ENCODE results near the gene MCC. TPM values are rescaled to one million over a fixed set of nuclear protein-coding genes. Genes with fewer than 3 reads are reported as not detected.

The MCC gene
- total and polyA plus RNA-seq, 2 of the 4 experiments (the other 2 are of a cell fraction), result 5.0 to 20.6 TPM

DNA sequence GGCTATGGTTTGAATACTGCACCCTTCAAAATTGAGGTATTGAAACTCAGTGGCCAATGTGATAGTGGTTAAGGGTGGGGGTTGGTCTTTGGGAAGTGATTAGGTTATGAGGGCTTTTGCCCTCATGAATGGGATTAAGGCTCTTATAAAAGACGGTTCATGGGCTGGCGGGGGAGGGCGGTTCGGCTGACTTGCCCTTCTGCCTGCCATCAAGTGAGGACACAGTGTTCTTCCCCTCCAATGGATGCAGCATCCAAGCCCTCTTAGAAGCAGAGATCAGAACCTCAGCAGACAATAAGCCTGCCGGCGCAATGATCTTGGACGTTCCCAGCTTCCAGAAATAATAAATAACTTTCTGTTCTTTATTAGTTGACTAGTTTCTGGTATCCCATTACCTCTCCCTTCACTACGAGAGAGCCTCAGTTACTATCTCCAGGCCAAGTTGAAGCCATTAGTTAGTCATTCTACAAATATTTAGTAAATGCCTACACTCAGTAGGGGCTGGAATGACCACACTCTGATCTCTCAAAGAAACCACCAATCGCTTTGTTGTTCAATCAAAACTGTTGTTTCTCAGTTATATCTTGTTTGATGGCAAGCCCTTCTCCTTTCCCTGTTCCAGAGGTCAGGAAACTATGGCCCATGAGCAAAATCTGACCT is 272.7 kb downstream of the MCC start (continued):
- TF ChIP-seq, protein P1, sequence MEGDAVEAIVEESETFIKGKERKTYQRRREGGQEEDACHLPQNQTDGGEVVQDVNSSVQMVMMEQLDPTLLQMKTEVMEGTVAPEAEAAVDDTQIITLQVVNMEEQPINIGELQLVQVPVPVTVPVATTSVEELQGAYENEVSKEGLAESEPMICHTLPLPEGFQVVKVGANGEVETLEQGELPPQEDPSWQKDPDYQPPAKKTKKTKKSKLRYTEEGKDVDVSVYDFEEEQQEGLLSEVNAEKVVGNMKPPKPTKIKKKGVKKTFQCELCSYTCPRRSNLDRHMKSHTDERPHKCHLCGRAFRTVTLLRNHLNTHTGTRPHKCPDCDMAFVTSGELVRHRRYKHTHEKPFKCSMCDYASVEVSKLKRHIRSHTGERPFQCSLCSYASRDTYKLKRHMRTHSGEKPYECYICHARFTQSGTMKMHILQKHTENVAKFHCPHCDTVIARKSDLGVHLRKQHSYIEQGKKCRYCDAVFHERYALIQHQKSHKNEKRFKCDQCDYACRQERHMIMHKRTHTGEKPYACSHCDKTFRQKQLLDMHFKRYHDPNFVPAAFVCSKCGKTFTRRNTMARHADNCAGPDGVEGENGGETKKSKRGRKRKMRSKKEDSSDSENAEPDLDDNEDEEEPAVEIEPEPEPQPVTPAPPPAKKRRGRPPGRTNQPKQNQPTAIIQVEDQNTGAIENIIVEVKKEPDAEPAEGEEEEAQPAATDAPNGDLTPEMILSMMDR (conservative IDR thresholded peaks at IDR 0.05; ENCODE audit: low read depth, low read length), result no peak

DNA sequence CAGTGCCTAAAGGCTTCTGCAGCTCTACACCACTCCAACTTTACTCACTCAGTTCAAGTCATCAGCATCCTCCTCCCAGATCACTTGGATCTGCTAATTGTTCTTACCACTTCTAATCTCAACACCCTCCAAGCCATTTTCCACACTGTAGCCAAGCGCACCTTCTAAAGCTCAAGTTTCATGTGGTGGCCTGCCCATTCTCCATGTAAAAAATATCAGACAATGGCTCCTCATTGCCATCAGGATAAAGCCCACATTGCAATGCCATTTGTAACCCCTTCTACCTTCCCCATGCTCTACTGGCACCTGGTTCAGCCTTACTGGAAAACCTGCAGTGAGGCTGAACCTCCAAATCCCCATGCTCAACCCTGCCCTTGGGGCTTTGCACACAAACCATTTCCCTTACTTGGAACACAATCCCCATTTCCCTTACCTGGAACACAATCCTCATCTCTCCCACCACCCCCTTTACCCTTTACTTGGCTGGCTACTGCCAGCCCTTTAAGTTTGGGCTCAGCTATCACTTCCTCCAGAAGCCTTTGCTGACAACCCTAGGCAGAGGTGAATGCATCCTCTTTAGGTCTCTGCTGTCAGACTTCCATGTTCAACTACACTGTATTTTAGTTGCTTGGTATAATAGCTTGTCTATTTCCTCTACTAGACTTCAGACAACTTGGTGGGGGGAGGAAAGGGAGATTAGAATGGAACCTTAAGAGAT is 273.5 kb downstream of the MCC start:
- in situ Hi-C loops (cut with MboI; ENCODE audit: low sequenced_read_pairs) (no loop called here), intact Hi-C loops (cut with micrococcal nuclease) (loop anchor here (5.0 kb wide), 1 partner anchor 48 kb away; no protein-coding TSS in a partner anchor), dilution Hi-C loops (cut with HindIII; ENCODE audit: low sequenced_read_pairs, unreplicated experiment) (no loop called here)
- H3K36me3 ChIP-seq (ENCODE audit: control insufficient read depth, insufficient read depth, low read length), result no peaks in the 10 kb centered on the region
- no peak overlapping the region for H4K91ac ChIP-seq (ENCODE audit: insufficient read depth, low read depth, low read length)
- H3K4me2 ChIP-seq (ENCODE audit: low read depth, low read length), result no peak overlapping the region
- POLR2A ChIA-PET (ENCODE audit: unreplicated experiment), result no interaction called here
- TF ChIP-seq, protein P2, sequence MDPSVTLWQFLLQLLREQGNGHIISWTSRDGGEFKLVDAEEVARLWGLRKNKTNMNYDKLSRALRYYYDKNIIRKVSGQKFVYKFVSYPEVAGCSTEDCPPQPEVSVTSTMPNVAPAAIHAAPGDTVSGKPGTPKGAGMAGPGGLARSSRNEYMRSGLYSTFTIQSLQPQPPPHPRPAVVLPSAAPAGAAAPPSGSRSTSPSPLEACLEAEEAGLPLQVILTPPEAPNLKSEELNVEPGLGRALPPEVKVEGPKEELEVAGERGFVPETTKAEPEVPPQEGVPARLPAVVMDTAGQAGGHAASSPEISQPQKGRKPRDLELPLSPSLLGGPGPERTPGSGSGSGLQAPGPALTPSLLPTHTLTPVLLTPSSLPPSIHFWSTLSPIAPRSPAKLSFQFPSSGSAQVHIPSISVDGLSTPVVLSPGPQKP (IDR thresholded peaks at IDR 0.05; ENCODE audit: borderline replicate concordance, low read depth, low read length), result no peak
- TF ChIP-seq MAZ (IDR thresholded peaks at IDR 0.05; ENCODE audit: borderline replicate concordance, low read depth, low read length), result no peak
- TF ChIP-seq RCOR1 (IDR thresholded peaks at IDR 0.05; ENCODE audit: insufficient replicate concordance, low read length), result no peak
- TF ChIP-seq SMC3 (IDR thresholded peaks at IDR 0.05; ENCODE audit: low read depth, low read length), result no peak
- no peak overlapping the region for H3K27ac ChIP-seq (ENCODE audit: insufficient read depth, low read length)
- no peak overlapping the region for H2BK120ac ChIP-seq (ENCODE audit: low read depth, low read length)
- ATAC-seq (ENCODE audit: low read depth) (no peak), DNase-seq (no peak)
- CTCF ChIA-PET, result interaction anchor here (0.7 kb wide), 1 partner anchor 15 kb away, joined by 3 read pairs; no protein-coding TSS in a partner anchor
- peaks cover 38 to 42% of the 10 kb centered on the region in 2 experiments for H3K79me1 ChIP-seq (ENCODE audit: low read depth in 1 of 2, low read length in 2 of 2)
- no peak overlapping the region for H2BK20ac ChIP-seq (ENCODE audit: low read depth, low read length)
- BruUV-seq (replicated peaks), result no TSS peak
- WGBS, 2 experiments (ENCODE audit: extremely low coverage in 2 of 2, insufficient read length in 1 of 2), result 100% methylated on average over 1 of the region's 1 CpG; no CpG with 5 or more reads in 1 of the 2 experiments
- no peak overlapping the region for H2BK5ac ChIP-seq (ENCODE audit: low read depth, low read length, poor library complexity, severe bottlenecking)
- no peak overlapping the region for H4K5ac ChIP-seq (ENCODE audit: low read depth, low read length)
- H3K4me3 ChIP-seq (ENCODE audit: insufficient read depth, low read depth, low read length), result no peak overlapping the region
- H3K27me3 ChIP-seq (ENCODE audit: control insufficient read depth, insufficient read depth, low read length), result no peaks in the 10 kb centered on the region; the same call in 1 of the 2 replicates
- H3K9me3 ChIP-seq (ENCODE audit: control insufficient read depth, insufficient read depth, low read length), result no peaks in the 10 kb centered on the region
- H3K4me1 ChIP-seq (ENCODE audit: control insufficient read depth, insufficient read depth, low read length), result peaks cover 21% of the 10 kb centered on the region
- H3K18ac ChIP-seq (ENCODE audit: low read depth, low read length), result no peak overlapping the region
- H3K23ac ChIP-seq (ENCODE audit: low read depth, low read length), result no peak overlapping the region
- H2BK15ac ChIP-seq (ENCODE audit: low read depth, low read length), result no peak overlapping the region
- H2AK9ac ChIP-seq (replicated peaks; ENCODE audit: low read depth, low read length, poor library complexity), result no peak overlapping the region
- no peak overlapping the region for H4K8ac ChIP-seq (ENCODE audit: low read depth in 2 of 2, low read length in 2 of 2)
- H2AK5ac ChIP-seq (ENCODE audit: low read depth, low read length), result peak overlapping the region; percentile 8; the same call in 1 of the 2 replicates
- peaks cover 29% of the 10 kb centered on the region for H4K20me1 ChIP-seq (ENCODE audit: insufficient read depth, low read length)
- no peak overlapping the region for H3K4ac ChIP-seq (ENCODE audit: low read depth, low read length)
- peaks cover 9% of the 10 kb centered on the region for H3K9me1 ChIP-seq (ENCODE audit: insufficient read depth, low read length)
- no peak overlapping the region for H3K56ac ChIP-seq (ENCODE audit: extremely low read depth, insufficient read depth, low read length)
- no peak overlapping the region for H3K14ac ChIP-seq (replicated peaks; ENCODE audit: low read depth, low read length)
- no peak overlapping the region for H3K9ac ChIP-seq (ENCODE audit: low read depth, low read length)
- no peak overlapping the region for H2AFZ ChIP-seq (replicated peaks; ENCODE audit: low read length, poor library complexity)
